ENCODE results near the gene C5orf47. TPM values are rescaled to one million over a fixed set of nuclear protein-coding genes. Genes with fewer than 3 reads are reported as not detected.
A peak's percentile ranks its signal among the peaks of the same experiment; 100 is the strongest.

The C5orf47 gene
- total RNA-seq, 3 donors from 2014 or later (not counting 1 experiment from before 2014, with no cell fraction given) = not detected

GRCh38 chr5:173972925-173973615 lies 15.9 kb upstream of the C5orf47 start:
- peak; percentile 76 for TF ChIP-seq CTCF (IDR thresholded peaks at IDR 0.05)
- WGBS (ENCODE audit: insufficient coverage) = 15% methylated on average over 30 of the region's 30 CpGs
- Histone ChIP-seq H3K27me3 (ENCODE audit: control insufficient read depth, insufficient read depth, low read length) (no peaks in the 10 kb centered on the region), H3K27ac (ENCODE audit: low read length) (no peak overlapping the region), H3K4me1 (ENCODE audit: control insufficient read depth, insufficient read depth, low read length) (peaks cover 12% of the 10 kb centered on the region), H3K4me3 (ENCODE audit: low read length) (peak overlapping the region; percentile 10), H3K9me3 (ENCODE audit: control insufficient read depth, insufficient read depth, low read length) (no peaks in the 10 kb centered on the region), H3K36me3 (ENCODE audit: control insufficient read depth, insufficient read depth, low read length) (no peaks in the 10 kb centered on the region)
- H3K4me3 Mint-ChIP-seq = peak overlapping the region; percentile 77
- intact Hi-C loops (cut with micrococcal nuclease) = loop anchor here (1.0 kb wide), 2 partner anchors 354 to 679 kb away; no protein-coding TSS in a partner anchor
- peak; percentile 81 to 92 (median 88) for ATAC-seq
- peaks cover 30 to 39% of the 10 kb centered on the region in 2 donors for H3K27me3 Mint-ChIP-seq (ENCODE audit: low read depth in 2 of 2)
- no peaks in the 10 kb centered on the region for H3K9me3 Mint-ChIP-seq
- H3K4me1 Mint-ChIP-seq = peaks cover 8 to 13% of the 10 kb centered on the region in 2 donors
- H3K27ac Mint-ChIP-seq = peak overlapping the region in 1 of 2 donors; percentile 31
- DNase-seq = peak; percentile 61 to 88
- no peaks in the 10 kb centered on the region for H3K36me3 Mint-ChIP-seq

- Mint-ChIP-seq H3K27ac (peak overlapping the region in 1 of 2 donors; percentile 31), H3K4me3 (no peak overlapping the region), H3K36me3 (no peaks in the 10 kb centered on the region), H3K4me1 (peaks cover 8 to 13% of the 10 kb centered on the region in 2 donors), H3K9me3 (no peaks in the 10 kb centered on the region), H3K27me3 (ENCODE audit: low read depth in 2 of 2) (peaks cover 32 to 45% of the 10 kb centered on the region in 2 donors)
- Histone ChIP-seq H3K36me3 (ENCODE audit: control insufficient read depth, insufficient read depth, low read length) (no peaks in the 10 kb centered on the region), H3K4me3 (ENCODE audit: low read length) (no peak overlapping the region), H3K9me3 (ENCODE audit: control insufficient read depth, insufficient read depth, low read length) (no peaks in the 10 kb centered on the region), H3K27ac (ENCODE audit: low read length) (no peak overlapping the region), H3K4me1 (ENCODE audit: control insufficient read depth, insufficient read depth, low read length) (peaks cover 12% of the 10 kb centered on the region), H3K27me3 (ENCODE audit: control insufficient read depth, insufficient read depth, low read length) (no peaks in the 10 kb centered on the region)
- DNase-seq (no peak), ATAC-seq (peak in 2 of 3 donors; percentile 13 to 20)
- intact Hi-C loops (cut with micrococcal nuclease) = loop anchor here (1.0 kb wide), 2 partner anchors 354 to 679 kb away; no protein-coding TSS in a partner anchor
- no peak for TF ChIP-seq CTCF (IDR thresholded peaks at IDR 0.05)
- 25% methylated on average over 13 of the region's 13 CpGs for WGBS (ENCODE audit: insufficient coverage)
These were observed 15.4 kb upstream of the C5orf47 start for GRCh38 chr5:173973616-173973969.

GRCh38 chr5:173974688-173975239 lies 14.2 kb upstream of the C5orf47 start:
- Histone ChIP-seq H3K4me3 (ENCODE audit: low read length) (no peak overlapping the region), H3K27me3 (ENCODE audit: control insufficient read depth, insufficient read depth, low read length) (no peaks in the 10 kb centered on the region), H3K9me3 (ENCODE audit: control insufficient read depth, insufficient read depth, low read length) (no peaks in the 10 kb centered on the region), H3K36me3 (ENCODE audit: control insufficient read depth, insufficient read depth, low read length) (no peaks in the 10 kb centered on the region), H3K27ac (ENCODE audit: low read length) (no peak overlapping the region), H3K4me1 (ENCODE audit: control insufficient read depth, insufficient read depth, low read length) (peaks cover 12% of the 10 kb centered on the region)
- intact Hi-C loops (cut with micrococcal nuclease) = no loop called here
- no peak overlapping the region for H3K4me3 Mint-ChIP-seq
- no peak for TF ChIP-seq CTCF (IDR thresholded peaks at IDR 0.05)
- H3K4me1 Mint-ChIP-seq = peaks cover 8% of the 10 kb centered on the region in 2 donors
- no peak for DNase-seq
- H3K36me3 Mint-ChIP-seq = no peaks in the 10 kb centered on the region
- peaks cover 30 to 54% of the 10 kb centered on the region in 2 donors for H3K27me3 Mint-ChIP-seq (ENCODE audit: low read depth in 2 of 2)
- H3K9me3 Mint-ChIP-seq = no peaks in the 10 kb centered on the region
- no peak overlapping the region for H3K27ac Mint-ChIP-seq
- 81% methylated on average over 5 of the region's 5 CpGs for WGBS (ENCODE audit: insufficient coverage)
- ATAC-seq = no peak
